Prostate gland (tissue), 2 donors: Measurements from ENCODE around the gene PAQR4. TPM values are rescaled to one million over a fixed set of nuclear protein-coding genes. Genes with fewer than 3 reads are reported as not detected.

ENCODE experiments used
- DNase-seq: peaks from one replicate; pipeline ENCODE4 v3.0.0-alpha.2; 2019; ENCODE audit warnings: low spot score
- H3K27ac ChIP-seq, 2 donors: fragments of 200-600 bp; sonication (generic); 2 replicates each; pipeline ENCODE4 v1.5.1; 2017 to 2019
- H3K27me3 ChIP-seq: fragments of 200-600 bp; sonication (generic); replicated peaks from 2 replicates; pipeline ENCODE4 v1.5.1; 2019; ENCODE audit not compliant: insufficient read depth
- H3K36me3 ChIP-seq, 2 donors: fragments of 200-600 bp; sonication (generic); 1 replicate in 1 of 2; 2 replicates in 1 of 2; pipeline versions ENCODE4 v1.5.1 to v1.8.1; 2017 to 2019
- H3K4me1 ChIP-seq: fragments of 200-600 bp; sonication (generic); replicated peaks from 2 replicates; pipeline ENCODE4 v1.5.1; 2019
- H3K4me3 ChIP-seq, 2 donors: fragments of 200-600 bp; sonication (generic); 2 replicates each; pipeline ENCODE4 v1.5.1; 2017 to 2019
- H3K9me3 ChIP-seq: fragments of 200-600 bp; sonication (generic); 2 replicates; pipeline ENCODE4 v1.5.1; 2017
- POLR2A ChIP-seq: fragments of 450-650 bp; IDR thresholded peaks from one replicate; pipeline ENCODE4 v1.6.1; 2016; ENCODE audit warnings: antibody characterized with exemption, mild to moderate bottlenecking
- POLR2AphosphoS5 ChIP-seq: sonication (generic); formaldehyde crosslinking; IDR thresholded peaks from one replicate; pipeline ENCODE4 v1.6.1; 2017; ENCODE audit warnings: antibody characterized with exemption
- WGBS: methylation state at CpG from one replicate; pipeline ENCODE4 v1.1.5; 2018; 5-methylcytosine and 5-hydroxymethylcytosine counted together
- intact Hi-C: fragments of 100-400 bp; cut with DNase I; formaldehyde crosslinking; loops from one replicate; pipeline ENCODE4 v1.14.2; 2022
- total RNA-seq, 2 donors: library from RNA; depleted of rRNA; stranded (reverse); fragments of >200 nt; gene quantifications; one replicate each; pipeline ENCODE4 v1.1.0, GENCODE V29; 2016
- TF ChIP-seq, protein P1 (sequence below), 4 experiments: fragments of 200-600 bp in 2 of 4; fragments of 450-650 bp in 2 of 4; sonication (generic) in 2 of 4; IDR thresholded peaks; 1 replicate in 3 of 4; 2 replicates in 1 of 4; pipeline ENCODE4 v1.5.1; 2016 to 2019; ENCODE audit warnings: antibody characterized with exemption in 4 of 4, mild to moderate bottlenecking in 2 of 4, moderate library complexity in 2 of 4

The PAQR4 gene
- total RNA-seq, 2 donors from 2014 or later = 9.1 to 25.1 TPM

DNA sequence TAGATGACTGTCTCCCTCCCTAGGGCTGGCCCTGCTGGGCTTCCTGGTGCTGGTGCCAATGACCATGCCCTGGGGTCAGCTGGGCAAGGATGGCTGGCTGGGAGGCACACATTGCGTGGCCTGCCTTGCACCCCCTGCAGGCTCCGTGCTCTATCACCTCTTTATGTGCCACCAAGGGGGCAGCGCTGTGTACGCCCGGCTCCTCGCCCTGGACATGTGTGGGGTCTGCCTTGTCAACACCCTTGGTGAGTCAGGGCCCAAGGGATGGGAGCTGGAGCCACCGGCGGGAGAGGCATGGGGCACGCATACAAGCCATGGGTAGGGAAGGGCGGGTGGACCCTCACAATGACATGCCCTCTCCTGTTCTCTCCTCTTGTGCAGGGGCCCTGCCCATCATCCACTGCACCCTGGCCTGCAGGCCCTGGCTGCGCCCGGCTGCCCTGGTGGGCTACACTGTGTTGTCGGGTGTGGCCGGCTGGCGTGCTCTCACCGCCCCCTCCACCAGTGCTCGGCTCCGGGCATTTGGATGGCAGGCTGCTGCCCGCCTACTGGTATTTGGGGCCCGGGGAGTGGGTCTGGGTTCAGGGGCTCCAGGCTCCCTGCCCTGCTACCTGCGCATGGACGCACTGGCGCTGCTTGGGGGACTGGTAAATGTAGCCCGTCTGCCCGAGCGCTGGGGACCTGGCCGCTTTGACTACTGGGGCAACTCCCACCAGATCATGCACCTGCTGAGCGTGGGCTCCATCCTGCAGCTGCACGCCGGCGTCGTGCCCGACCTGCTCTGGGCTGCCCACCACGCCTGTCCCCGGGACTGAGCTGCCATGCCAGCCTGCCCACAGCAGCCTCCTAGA lies 2.2 kb downstream of the PAQR4 start:
- TF ChIP-seq, protein P1, sequence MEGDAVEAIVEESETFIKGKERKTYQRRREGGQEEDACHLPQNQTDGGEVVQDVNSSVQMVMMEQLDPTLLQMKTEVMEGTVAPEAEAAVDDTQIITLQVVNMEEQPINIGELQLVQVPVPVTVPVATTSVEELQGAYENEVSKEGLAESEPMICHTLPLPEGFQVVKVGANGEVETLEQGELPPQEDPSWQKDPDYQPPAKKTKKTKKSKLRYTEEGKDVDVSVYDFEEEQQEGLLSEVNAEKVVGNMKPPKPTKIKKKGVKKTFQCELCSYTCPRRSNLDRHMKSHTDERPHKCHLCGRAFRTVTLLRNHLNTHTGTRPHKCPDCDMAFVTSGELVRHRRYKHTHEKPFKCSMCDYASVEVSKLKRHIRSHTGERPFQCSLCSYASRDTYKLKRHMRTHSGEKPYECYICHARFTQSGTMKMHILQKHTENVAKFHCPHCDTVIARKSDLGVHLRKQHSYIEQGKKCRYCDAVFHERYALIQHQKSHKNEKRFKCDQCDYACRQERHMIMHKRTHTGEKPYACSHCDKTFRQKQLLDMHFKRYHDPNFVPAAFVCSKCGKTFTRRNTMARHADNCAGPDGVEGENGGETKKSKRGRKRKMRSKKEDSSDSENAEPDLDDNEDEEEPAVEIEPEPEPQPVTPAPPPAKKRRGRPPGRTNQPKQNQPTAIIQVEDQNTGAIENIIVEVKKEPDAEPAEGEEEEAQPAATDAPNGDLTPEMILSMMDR (IDR thresholded peaks at IDR 0.05) = no peak
- TF ChIP-seq POLR2AphosphoS5 = no peak
- TF ChIP-seq POLR2A = no peak
- no peak overlapping the region for H3K4me3 ChIP-seq
- intact Hi-C loops = no loop called here
- no peaks in the 10 kb centered on the region for H3K9me3 ChIP-seq
- H3K36me3 ChIP-seq = no peaks in the 10 kb centered on the region
- WGBS = 87% methylated on average over 28 of the region's 35 CpGs
- DNase-seq = no peak
- H3K27ac ChIP-seq = no peak overlapping the region
- H3K4me1 ChIP-seq = peaks cover 33% of the 10 kb centered on the region
- no peaks in the 10 kb centered on the region for H3K27me3 ChIP-seq

DNA sequence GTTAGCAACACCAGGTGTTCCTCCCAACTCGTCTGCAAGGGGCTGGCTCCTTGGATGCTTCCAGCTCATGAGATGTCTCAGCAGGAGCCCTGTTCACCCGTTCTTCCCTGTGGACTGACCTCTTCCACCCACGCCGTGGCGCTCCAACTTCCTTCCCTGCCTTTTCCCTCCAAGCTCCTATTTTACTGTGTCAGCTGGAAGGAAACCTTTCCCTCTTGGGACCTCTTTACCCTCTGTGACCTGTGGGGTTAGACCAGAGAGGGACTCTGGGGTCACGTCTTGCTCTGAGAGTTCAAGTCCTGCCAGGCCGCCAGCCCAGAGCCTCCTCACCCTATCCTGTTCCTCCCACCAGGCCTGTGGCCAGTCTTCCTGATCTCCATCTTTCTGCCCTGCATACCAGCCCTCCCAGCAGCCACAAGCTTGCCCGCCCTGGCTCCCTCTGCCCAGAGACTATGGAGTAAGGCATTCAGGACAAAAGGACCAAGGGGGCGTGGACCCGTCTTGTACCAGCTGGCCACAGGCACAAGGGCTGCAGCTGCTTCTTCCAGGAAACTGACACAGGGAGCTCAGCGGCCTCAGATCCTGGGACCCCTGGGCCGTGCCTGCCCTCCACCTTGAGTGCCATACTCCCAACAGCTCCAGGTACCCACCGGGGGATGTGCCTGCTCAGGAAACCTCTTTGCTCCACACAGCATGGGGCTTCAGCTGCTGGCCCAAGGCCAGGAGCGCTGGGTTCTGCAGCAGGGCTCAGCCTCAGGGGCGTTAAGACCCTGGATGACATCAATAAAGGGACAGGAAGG lies 3.0 kb downstream of the PAQR4 start:
- intact Hi-C loops = no loop called here
- H3K4me3 ChIP-seq = no peak overlapping the region
- no peak for DNase-seq
- H3K4me1 ChIP-seq = peaks cover 33% of the 10 kb centered on the region
- WGBS = 69% methylated on average over 14 of the region's 15 CpGs
- no peaks in the 10 kb centered on the region for H3K9me3 ChIP-seq
- no peaks in the 10 kb centered on the region for H3K36me3 ChIP-seq
- H3K27ac ChIP-seq = peak overlapping the region; percentile 54
- H3K27me3 ChIP-seq = no peaks in the 10 kb centered on the region
- TF ChIP-seq, protein P1 (IDR thresholded peaks at IDR 0.05) = no peak
- TF ChIP-seq POLR2A (no peak), POLR2AphosphoS5 (no peak)

DNA sequence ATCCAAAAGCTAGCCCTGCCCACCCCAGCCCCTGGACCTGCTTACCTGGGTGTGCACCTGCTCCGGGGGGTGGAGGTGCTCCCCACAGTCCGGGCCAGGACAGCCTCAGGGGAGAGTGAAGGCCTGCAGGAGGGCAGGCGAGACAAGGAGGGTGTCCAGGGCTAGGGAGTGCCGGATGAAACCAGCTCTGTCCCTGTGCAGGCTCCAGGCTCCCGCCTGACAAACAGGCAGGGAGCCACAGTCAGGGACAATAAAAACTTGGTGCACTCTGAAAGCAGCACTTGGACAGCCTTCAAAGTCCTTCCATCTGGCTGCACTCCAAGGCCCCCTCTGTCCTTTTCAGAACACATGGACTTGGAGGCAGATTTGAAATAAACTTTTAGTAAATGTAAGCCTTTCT lies 3.9 kb downstream of the PAQR4 start:
- intact Hi-C loops = no loop called here
- Histone ChIP-seq H3K27me3 (no peaks in the 10 kb centered on the region), H3K9me3 (no peaks in the 10 kb centered on the region), H3K4me3 (no peak overlapping the region), H3K4me1 (peaks cover 37% of the 10 kb centered on the region), H3K36me3 (no peaks in the 10 kb centered on the region), H3K27ac (peak overlapping the region; percentile 54)
- WGBS = 27% methylated on average over 5 of the region's 5 CpGs
- TF ChIP-seq POLR2AphosphoS5 = peak; percentile 69
- TF ChIP-seq, protein P1 (IDR thresholded peaks at IDR 0.05) = no peak
- DNase-seq = peak; percentile 70

DNA sequence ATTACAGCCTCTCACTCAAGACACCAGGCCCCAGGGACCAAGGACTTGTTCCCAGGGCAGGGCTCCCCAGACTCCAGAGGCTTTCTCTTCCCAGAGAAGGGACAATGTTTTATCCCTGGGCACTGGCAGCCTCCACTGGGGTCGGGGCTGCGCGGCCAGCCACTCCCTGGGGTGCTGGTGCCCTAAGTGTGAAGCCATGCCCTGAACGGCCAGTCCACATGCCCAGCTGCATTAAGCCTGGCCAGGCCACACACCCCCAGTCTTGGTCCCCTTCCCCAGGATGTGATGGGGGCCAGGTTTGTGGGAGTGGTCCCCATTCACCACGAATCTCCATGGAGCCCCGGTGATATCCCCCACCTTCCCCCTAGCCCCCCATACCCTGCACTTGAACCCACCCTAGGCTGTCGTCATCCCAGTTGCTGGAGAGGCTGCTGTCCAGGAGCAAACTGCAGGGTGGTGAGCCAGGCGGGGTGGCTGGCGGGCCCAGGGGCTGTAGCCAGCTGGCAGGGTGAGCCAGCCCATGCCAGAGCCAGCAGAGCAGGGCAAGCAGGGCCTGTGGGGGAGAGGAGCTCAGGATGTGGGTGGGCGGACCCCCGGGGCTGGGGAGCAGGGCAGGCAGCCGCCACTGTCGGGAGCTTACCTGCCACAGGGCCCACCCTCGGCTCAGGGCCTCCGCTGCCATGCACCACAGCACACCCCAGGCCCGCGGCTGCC lies 4.6 kb downstream of the PAQR4 start:
- peak overlapping the region; percentile 54 for H3K27ac ChIP-seq
- peaks cover 37% of the 10 kb centered on the region for H3K4me1 ChIP-seq
- H3K4me3 ChIP-seq = no peak overlapping the region
- 44% methylated on average over 14 of the region's 17 CpGs for WGBS
- DNase-seq = no peak
- no peaks in the 10 kb centered on the region for H3K36me3 ChIP-seq
- no peaks in the 10 kb centered on the region for H3K27me3 ChIP-seq
- intact Hi-C loops = no loop called here
- no peaks in the 10 kb centered on the region for H3K9me3 ChIP-seq
- TF ChIP-seq POLR2A (no peak), POLR2AphosphoS5 (no peak)
- TF ChIP-seq, protein P1 (IDR thresholded peaks at IDR 0.05) = no peak
